ENCODE measurements around the gene SHC2. TPM values are rescaled to one million over a fixed set of nuclear protein-coding genes. Genes with fewer than 3 reads are reported as not detected.

Gene SHC2
- total RNA-seq, 2 donors from 2014 or later: 2.7 to 9.5 TPM

DNA sequence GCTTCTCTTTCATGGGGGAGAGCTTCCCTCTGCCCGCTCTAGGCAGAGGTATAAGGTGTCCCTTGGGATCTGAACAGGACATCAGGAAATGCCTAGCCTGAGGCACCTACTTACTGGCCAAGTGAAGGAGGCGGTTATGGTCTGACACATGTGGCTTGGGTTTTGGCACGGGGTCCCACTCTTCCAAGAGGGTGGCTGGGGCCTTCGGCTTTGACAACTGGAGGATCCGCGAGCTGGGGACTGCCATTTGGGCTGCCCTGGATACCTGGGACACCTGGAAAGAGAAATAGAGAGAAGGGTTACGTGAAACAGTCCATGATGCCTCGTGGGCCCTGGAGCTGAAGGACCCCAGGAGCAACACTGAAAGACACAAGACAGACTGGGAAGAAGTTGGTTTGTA, 93.9 kb downstream of the SHC2 start:
- H3K4me1 ChIP-seq: no peaks in the 10 kb centered on the region
- no peaks in the 10 kb centered on the region for H3K36me3 ChIP-seq
- no peak overlapping the region for H3K27ac ChIP-seq
- TF ChIP-seq, protein P1, sequence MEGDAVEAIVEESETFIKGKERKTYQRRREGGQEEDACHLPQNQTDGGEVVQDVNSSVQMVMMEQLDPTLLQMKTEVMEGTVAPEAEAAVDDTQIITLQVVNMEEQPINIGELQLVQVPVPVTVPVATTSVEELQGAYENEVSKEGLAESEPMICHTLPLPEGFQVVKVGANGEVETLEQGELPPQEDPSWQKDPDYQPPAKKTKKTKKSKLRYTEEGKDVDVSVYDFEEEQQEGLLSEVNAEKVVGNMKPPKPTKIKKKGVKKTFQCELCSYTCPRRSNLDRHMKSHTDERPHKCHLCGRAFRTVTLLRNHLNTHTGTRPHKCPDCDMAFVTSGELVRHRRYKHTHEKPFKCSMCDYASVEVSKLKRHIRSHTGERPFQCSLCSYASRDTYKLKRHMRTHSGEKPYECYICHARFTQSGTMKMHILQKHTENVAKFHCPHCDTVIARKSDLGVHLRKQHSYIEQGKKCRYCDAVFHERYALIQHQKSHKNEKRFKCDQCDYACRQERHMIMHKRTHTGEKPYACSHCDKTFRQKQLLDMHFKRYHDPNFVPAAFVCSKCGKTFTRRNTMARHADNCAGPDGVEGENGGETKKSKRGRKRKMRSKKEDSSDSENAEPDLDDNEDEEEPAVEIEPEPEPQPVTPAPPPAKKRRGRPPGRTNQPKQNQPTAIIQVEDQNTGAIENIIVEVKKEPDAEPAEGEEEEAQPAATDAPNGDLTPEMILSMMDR (IDR thresholded peaks at IDR 0.05): no peak
- intact Hi-C loops (cut with DNase I): no loop called here
- H3K9ac ChIP-seq (ENCODE audit: low read depth in 2 of 2, low read length in 2 of 2): no peak overlapping the region
- H3K27me3 ChIP-seq: no peaks in the 10 kb centered on the region
- DNase-seq: no peak
- no peaks in the 10 kb centered on the region for H3K9me3 ChIP-seq
- H3K4me3 ChIP-seq: no peak overlapping the region

Other genes with a start within 250 kb of the SHC2 start
- 10 to 100 TPM; 83.4 to 88.6 TPM for gene PLPP2, start 169.6 kb downstream of the SHC2 start, total RNA-seq
- 10 to 100 TPM; 17.3 to 19.1 TPM for gene MIER2, start 116.2 kb downstream of the SHC2 start, total RNA-seq
- under 1 TPM; 0.52 to 0.96 TPM for gene C2CD4C, start 51.9 kb downstream of the SHC2 start, total RNA-seq
- 1 to 10 TPM; 4.5 to 7.3 TPM for gene MADCAM1, start 35.5 kb upstream of the SHC2 start, total RNA-seq
- gene TPGS1, start 46.5 kb upstream of the SHC2 start, total RNA-seq: 10 to 100 TPM; 13.3 to 14.4 TPM
- 10 to 100 TPM; 60.7 to 93.4 TPM for gene CDC34, start 70.7 kb upstream of the SHC2 start, total RNA-seq
- 1 to 10 TPM in 1 of 2 donors, under 1 TPM in 1; 0.61 to 1.0 TPM for gene GZMM, start 83.0 kb upstream of the SHC2 start, total RNA-seq
- 1,000 to 10,000 TPM in 1 of 2 donors, 100 to 1,000 TPM in 1; 920 to 1,084 TPM for gene BSG, start 111.6 kb upstream of the SHC2 start, total RNA-seq
- under 1 TPM; 0.17 to 0.40 TPM for gene HCN2, start 128.8 kb upstream of the SHC2 start, total RNA-seq
- 10 to 100 TPM; 50.2 to 77.3 TPM for gene POLRMT, start 172.5 kb upstream of the SHC2 start, total RNA-seq
- not detected for gene FGF22, start 178.8 kb upstream of the SHC2 start, total RNA-seq
- gene RNF126, start 202.2 kb upstream of the SHC2 start, total RNA-seq: 10 to 100 TPM; 54.6 to 74.7 TPM
- 10 to 100 TPM in 1 of 2 donors, 1 to 10 TPM in 1; 4.5 to 10.1 TPM for gene FSTL3, start 215.4 kb upstream of the SHC2 start, total RNA-seq
- not detected for gene PRSS57, start 234.4 kb upstream of the SHC2 start, total RNA-seq
- 10 to 100 TPM in 1 of 2 donors, 1 to 10 TPM in 1; 3.9 to 13.5 TPM for gene PALM, start 247.9 kb upstream of the SHC2 start, total RNA-seq